Brain microvascular endothelial cell (primary cell): ENCODE measurements around the gene DACT3.

ENCODE experiments used
- DNase-seq: peaks from one replicate; pipeline ENCODE4 v3.0.0-alpha.2; 2020
- H3K27ac ChIP-seq: fragments of 250-450 bp; sonication (Bioruptor Pico); 2 replicates; pipeline ENCODE4 v1.5.1; 2020; ENCODE audit warnings: mild to moderate bottlenecking, moderate library complexity
- H3K27me3 ChIP-seq: fragments of 250-450 bp; sonication (Bioruptor Pico); replicated peaks from 2 replicates; pipeline ENCODE4 v1.5.1; 2020; ENCODE audit warnings: mild to moderate bottlenecking
- H3K36me3 ChIP-seq: fragments of 250-450 bp; sonication (Bioruptor Pico); replicated peaks from 2 replicates; pipeline ENCODE4 v1.5.1; 2020; ENCODE audit warnings: mild to moderate bottlenecking
- H3K4me3 ChIP-seq: 2 replicates; pipeline ENCODE4 v1.5.1; 2011; ENCODE audit warnings: low read depth, mild to moderate bottlenecking, control low read depth, low read length, moderate library complexity
- in situ Hi-C: cut with HindIII; loops from 2 replicates; pipeline ENCODE4 v1.10.0; 2017; ENCODE audit warnings: low sequenced_read_pairs, low pct_ligation_motif_present
- TF ChIP-seq, protein P1 (sequence below): IDR thresholded peaks from 2 replicates; pipeline ENCODE4 v1.5.1; 2011; ENCODE audit warnings: low read depth, mild to moderate bottlenecking, moderate library complexity, low read length, control low read depth, inconsistent platforms; ENCODE audit errors: missing control alignments

Gene DACT3

DNA sequence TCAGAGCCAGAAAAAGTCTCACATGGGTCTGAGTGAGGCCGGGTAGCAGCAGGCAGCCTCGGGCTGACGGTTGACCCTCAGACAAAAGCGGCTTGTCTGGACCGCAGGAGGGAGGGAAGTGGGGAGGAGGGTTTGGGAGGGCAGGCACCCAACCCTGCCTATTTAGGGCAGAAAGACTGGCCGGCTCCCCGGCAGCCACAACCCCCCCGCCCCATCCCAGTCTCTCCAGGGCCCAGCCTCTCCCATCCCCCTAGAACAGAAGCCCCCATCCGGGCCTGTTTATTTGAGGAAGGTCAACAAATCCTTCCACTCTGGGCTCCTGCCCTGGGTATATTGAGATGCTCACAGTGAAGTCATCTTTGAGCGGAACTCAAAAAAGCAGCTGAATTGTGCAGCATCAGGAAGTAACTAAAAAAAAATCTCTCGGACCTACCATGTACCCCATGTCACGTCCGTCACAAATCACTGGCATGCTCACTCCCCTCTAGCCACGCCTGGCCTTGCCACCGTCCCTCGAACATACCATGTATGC lies 6.3 kb downstream of the DACT3 start:
- Histone ChIP-seq H3K27ac (no peak overlapping the region), H3K36me3 (no peaks in the 10 kb centered on the region), H3K27me3 (no peaks in the 10 kb centered on the region), H3K4me3 (no peak overlapping the region)
- in situ Hi-C loops, result no loop called here
- DNase-seq, result no peak
- TF ChIP-seq, protein P1, sequence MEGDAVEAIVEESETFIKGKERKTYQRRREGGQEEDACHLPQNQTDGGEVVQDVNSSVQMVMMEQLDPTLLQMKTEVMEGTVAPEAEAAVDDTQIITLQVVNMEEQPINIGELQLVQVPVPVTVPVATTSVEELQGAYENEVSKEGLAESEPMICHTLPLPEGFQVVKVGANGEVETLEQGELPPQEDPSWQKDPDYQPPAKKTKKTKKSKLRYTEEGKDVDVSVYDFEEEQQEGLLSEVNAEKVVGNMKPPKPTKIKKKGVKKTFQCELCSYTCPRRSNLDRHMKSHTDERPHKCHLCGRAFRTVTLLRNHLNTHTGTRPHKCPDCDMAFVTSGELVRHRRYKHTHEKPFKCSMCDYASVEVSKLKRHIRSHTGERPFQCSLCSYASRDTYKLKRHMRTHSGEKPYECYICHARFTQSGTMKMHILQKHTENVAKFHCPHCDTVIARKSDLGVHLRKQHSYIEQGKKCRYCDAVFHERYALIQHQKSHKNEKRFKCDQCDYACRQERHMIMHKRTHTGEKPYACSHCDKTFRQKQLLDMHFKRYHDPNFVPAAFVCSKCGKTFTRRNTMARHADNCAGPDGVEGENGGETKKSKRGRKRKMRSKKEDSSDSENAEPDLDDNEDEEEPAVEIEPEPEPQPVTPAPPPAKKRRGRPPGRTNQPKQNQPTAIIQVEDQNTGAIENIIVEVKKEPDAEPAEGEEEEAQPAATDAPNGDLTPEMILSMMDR, result no peak

DNA sequence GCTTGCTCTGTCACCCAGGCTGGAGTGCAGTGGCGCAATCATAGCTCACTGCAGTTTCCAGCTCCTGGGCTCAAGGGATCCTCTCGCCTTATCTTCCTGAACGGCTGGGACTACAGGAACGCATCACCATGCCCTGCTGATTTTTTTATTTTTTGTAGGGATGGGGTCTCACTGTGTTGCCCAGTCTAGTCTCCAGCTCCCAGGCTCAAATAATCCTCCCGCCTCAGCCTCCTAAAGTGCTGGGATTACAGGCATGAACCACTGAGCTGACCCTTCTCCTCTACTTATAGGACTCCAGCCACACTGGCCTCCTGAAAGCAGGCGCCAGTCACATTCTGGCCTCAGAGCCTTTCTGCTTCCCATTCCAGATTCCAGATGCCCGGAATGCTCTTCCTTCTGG lies 10.5 kb downstream of the DACT3 start:
- in situ Hi-C loops, result no loop called here
- TF ChIP-seq, protein P1, result no peak
- H3K27ac ChIP-seq, result no peak overlapping the region
- H3K27me3 ChIP-seq, result no peaks in the 10 kb centered on the region
- H3K4me3 ChIP-seq, result no peak overlapping the region
- no peaks in the 10 kb centered on the region for H3K36me3 ChIP-seq
- no peak for DNase-seq

DNA sequence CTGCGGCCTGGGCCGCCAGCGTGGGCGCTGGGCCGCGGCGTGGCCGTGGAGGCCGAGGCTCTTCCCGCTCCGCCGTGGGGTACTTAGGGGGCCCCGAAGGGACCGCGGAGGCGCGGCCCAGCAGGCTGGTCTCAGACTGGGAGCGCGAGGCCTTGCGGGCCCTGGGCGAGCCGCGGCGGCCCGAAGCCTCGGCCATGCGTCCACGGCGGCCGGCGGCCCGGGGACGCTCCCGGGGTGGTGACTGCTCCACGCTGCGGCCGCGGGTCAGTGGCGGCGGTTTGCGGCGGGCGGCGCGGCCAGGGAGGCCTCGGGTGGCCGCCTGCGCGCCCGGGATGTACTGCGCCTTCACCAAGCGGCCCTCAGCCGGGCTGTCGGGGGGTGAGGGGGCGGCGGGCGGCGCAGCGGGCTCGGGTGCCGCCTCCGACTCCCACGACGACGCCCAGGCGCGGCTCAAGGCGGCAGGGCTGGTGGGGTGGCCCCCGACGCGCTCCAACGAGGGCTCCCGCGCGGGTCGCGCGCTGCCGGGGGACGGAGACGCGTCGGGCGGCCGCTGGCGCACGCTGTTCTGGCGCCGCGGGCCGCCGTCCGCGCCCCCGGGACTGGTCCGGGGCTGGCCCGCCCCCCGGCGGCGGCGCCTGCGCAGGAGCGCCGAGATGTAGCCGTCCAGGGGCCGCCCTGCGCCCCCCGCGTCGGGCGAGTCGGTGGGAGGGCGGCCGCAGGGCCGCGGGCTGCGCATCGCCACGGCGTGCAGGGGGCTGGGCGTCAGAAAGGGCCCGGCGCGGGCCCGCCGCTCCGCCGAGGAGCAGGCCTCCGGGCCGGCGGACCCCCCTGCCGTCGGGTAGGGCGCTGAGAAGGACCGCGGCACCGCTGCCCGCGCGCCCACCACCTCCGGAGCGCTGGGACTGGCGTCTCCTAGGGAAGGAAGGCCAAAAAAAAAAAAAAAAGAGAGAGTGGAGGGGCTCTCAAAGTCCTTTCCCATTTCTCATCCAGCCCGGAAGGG lies 11.7 kb downstream of the DACT3 start:
- Histone ChIP-seq H3K4me3 (no peak overlapping the region), H3K36me3 (no peaks in the 10 kb centered on the region), H3K27ac (no peak overlapping the region), H3K27me3 (no peaks in the 10 kb centered on the region)
- TF ChIP-seq, protein P1, result no peak
- no peak for DNase-seq
- in situ Hi-C loops, result no loop called here

DNA sequence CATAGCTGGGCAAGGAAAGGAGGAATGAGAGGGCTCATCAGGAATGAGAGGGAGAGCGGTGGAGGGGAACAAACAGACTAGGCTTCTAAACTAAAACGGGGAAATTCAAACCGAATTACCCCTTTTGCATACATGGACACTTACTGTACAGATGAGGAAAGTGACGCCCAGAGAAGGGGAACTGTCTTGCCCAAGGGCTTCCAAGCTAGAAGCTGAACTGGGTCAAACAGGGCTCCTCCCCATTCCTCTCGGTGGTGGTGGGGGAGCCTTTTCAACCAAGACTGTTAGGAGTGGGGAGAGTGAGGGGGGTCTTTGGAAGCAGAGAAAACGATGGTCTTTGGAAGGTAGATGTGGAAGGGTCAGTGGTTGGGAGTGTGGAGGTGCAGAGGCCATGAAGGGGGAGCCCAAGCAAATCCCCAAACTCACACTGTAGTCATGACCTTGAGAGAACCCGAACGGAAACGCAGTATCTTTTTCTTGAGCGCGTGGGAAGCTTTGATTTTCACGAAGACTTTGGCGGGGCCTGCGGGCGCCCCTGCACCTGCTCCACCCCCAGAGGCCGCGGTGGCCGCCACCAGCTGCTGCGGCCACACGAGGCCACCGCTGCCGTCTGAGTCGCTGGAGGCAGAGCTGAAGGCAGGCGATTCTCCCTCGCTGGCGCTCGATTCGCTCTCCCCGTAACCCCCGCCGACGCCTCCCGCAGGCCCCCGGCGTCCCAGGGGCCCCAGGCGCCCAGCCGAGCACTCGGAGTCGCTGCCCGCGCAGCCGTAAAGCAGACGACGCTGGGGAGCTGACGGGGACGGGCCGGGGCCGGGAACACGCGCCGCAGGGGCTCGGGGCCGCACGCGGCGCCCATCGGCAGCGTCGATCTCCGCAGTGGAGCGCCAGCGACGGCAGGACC lies 12.7 kb downstream of the DACT3 start:
- in situ Hi-C loops, result no loop called here

DNA sequence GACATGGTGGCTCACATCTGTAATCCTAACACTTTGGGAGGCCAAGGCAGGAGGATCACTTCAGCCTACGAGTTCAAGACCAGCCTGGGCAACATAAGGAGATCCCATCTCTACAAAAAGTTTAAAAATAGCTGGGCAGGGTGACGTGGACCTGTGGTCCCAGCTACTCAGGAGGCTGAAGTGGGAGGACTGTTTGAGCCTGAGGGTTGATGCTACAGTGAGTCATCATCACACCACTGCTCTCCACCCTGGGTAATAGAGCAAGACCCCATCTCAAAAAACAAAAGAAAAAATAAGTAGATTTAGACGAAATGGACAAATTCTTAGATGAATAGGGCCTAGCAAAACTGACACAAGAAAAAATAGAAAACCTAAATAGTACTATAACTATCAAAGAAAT lies 14.6 kb downstream of the DACT3 start:
- in situ Hi-C loops, result no loop called here
- Histone ChIP-seq H3K4me3 (no peak overlapping the region), H3K27ac (no peak overlapping the region), H3K36me3 (no peaks in the 10 kb centered on the region), H3K27me3 (no peaks in the 10 kb centered on the region)
- DNase-seq, result no peak
- TF ChIP-seq, protein P1, result no peak

More for the DNA sequence above, 12.7 kb downstream of the DACT3 start:
- Histone ChIP-seq H3K27ac (no peak overlapping the region), H3K4me3 (no peak overlapping the region), H3K36me3 (no peaks in the 10 kb centered on the region), H3K27me3 (no peaks in the 10 kb centered on the region)
- TF ChIP-seq, protein P1, result no peak
- DNase-seq, result no peak
